MM.1S (cell line): ENCODE results near the gene MTHFD1.

Source experiments
- CTCF ChIP-seq: fragments of 300-600 bp; sonication (generic); IDR thresholded peaks from 2 replicates; pipeline ENCODE4 v1.5.1; 2016; ENCODE audit warnings: antibody characterized with exemption, low read length, mixed read lengths
- EZH2phosphoT487 ChIP-seq: fragments of 300-600 bp; sonication (generic); IDR thresholded peaks from 2 replicates; pipeline ENCODE4 v1.6.1; 2018; ENCODE audit warnings: antibody characterized with exemption, low read length

- no peak for TF ChIP-seq CTCF
- TF ChIP-seq EZH2phosphoT487, result no peak
Measured at GRCh38 chr14:64491637-64492036, 103.5 kb downstream of the MTHFD1 start.
